Activated T-cell treated with anti-CD3 and anti-CD28 coated beads, Interleukin-2, amount 50 U/mL, for 4 hours (primary cell): ENCODE data around the gene REXO5. TPM values are rescaled to one million over a fixed set of nuclear protein-coding genes. Genes with fewer than 3 reads are reported as not detected.

Experiments used
- ATAC-seq, 2 donors: fragments of 200-7000 bp; cut with Tn5 transposase; one replicate each; pipeline ENCODE4 v1.10.0; 2021
- DNase-seq: peaks from one replicate; pipeline ENCODE4 v3.0.0-alpha.2; 2020
- H3K27me3 Mint-ChIP-seq: one replicate; pipeline ENCODE4 v1.8.0; 2021; ENCODE audit warnings: low read depth, mixed read lengths
- H3K36me3 Mint-ChIP-seq: one replicate; pipeline ENCODE4 v1.8.0; 2022; ENCODE audit warnings: mixed read lengths; ENCODE audit not compliant: insufficient read depth
- H3K4me1 Mint-ChIP-seq: one replicate; pipeline ENCODE4 v1.8.0; 2021; ENCODE audit warnings: low read depth, mixed read lengths
- H3K4me3 Mint-ChIP-seq: one replicate; pipeline ENCODE4 v1.8.0; 2021; ENCODE audit warnings: mild to moderate bottlenecking, moderate library complexity, mixed read lengths
- H3K9me3 Mint-ChIP-seq: one replicate; pipeline ENCODE4 v1.8.0; 2021; ENCODE audit warnings: mixed read lengths
- total RNA-seq, 3 donors: library from RNA; stranded (reverse); gene quantifications; one replicate each; pipeline ENCODE4 v1.2.1, GENCODE V29; 2021

Gene REXO5
- total RNA-seq, 3 donors from 2014 or later, result 2.9 to 3.9 (median 2.9) TPM

DNA sequence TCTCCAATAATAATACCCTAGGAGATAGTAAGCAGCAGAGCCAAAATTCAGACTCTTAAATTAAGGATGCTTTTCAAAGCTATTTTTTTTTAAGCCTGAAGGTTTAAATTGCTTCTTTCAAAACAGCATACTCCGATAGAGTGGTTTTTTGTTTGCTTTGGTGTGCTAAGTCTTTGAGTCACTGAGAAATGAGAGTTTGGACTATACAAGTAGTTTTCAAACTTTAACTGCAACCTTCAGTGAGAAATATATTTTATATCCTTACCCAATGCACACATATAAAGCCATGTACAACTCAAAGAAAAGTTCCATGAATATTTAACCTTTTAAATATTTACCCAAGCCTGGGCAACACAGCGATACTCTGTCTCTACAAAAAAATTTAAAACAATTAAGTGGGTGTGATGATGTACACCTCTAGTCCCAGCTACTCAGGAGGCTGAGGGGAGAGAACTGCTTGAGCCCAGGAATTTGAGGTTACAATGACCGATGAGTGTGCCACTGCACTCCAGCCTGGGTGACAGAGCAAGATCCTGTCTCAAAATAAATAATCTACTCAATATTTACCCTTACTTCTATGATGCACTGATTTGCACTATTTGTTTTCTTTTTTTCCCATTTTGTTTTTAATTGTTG is 74.7 kb downstream of the REXO5 start:
- Mint-ChIP-seq H3K9me3 (no peaks in the 10 kb centered on the region), H3K4me1 (peaks cover 31% of the 10 kb centered on the region), H3K27me3 (no peaks in the 10 kb centered on the region), H3K36me3 (peaks cover 9% of the 10 kb centered on the region), H3K4me3 (no peak overlapping the region)
- DNase-seq, result no peak
- ATAC-seq, result no peak

DNA sequence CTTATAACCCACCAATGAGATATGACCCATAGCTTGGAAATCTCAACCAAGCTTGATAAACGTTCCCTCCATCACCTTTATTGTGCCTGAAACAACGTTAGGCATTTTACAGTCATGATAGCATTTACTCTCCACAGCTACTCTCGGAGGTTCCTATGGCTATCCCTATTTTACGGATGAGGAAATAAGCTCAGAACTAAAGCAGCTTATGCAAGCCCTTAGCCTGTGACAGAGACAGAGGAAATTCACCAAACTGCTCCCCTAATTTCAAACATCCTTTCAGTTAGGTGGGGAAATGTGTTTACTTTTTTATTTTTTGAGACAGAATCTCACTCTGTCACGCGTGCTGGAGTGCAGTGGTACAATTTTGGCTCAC is 75.2 kb downstream of the REXO5 start:
- no peak for ATAC-seq
- Mint-ChIP-seq H3K4me3 (no peak overlapping the region), H3K27me3 (no peaks in the 10 kb centered on the region), H3K4me1 (peaks cover 31% of the 10 kb centered on the region), H3K36me3 (peaks cover 8% of the 10 kb centered on the region), H3K9me3 (no peaks in the 10 kb centered on the region)
- DNase-seq, result no peak

DNA sequence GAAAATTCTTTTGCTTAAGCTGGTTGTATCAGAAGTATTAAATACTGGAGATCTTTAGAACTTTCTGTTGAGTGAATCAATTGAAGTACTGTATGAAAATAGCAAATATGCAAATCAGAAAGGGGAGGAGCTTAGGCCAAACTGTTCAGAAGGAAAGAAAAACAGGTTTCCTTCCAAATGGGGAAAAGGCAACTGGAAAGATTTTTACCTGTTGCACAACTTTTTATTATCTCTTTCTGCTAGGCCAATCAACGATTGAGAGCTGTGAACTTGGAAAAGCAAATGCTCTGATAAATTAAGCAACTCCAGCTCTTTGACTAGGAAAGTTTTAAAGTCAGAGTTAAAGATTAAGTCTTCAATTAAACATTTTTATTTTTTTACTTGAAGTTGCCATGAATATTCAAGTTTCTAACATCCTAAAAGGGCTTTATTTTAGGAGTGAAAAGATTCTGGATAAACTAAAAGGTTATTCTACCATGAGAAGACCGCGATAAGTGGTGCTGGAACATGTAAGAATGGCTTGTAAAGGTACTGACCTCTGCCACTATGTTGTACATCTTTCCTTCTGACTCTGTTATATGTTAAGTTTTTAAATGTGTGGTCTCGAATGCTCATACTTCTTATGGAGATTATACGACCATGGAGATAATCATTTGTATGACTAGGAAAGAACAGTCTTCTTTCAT is 77.4 kb downstream of the REXO5 start:
- H3K9me3 Mint-ChIP-seq, result no peaks in the 10 kb centered on the region
- H3K27me3 Mint-ChIP-seq, result no peaks in the 10 kb centered on the region
- peaks cover 25% of the 10 kb centered on the region for H3K4me1 Mint-ChIP-seq
- H3K4me3 Mint-ChIP-seq, result no peak overlapping the region
- H3K36me3 Mint-ChIP-seq, result peaks cover 6% of the 10 kb centered on the region
- DNase-seq, result no peak
- ATAC-seq, result peak in 1 of 2 donors; percentile 20

DNA sequence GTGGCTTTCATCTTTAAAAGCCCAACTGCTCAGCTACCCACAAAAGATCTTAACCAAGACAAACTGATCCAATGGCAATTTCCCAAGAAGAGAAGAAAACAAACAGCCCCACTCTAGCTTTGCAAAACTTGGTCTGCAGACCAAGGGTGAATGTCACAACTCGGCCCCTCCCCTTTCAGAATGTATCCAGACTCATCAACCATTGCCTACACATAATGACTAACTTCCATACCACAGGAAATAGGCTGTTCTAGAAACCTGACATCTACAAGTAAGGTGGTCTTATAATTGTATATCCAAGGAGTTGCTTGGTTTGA is 77.9 kb downstream of the REXO5 start:
- Mint-ChIP-seq H3K27me3 (no peaks in the 10 kb centered on the region), H3K4me1 (peaks cover 21% of the 10 kb centered on the region), H3K4me3 (no peak overlapping the region), H3K36me3 (peaks cover 6% of the 10 kb centered on the region), H3K9me3 (no peaks in the 10 kb centered on the region)
- ATAC-seq, result peak; percentile 80 to 83
- no peak for DNase-seq

DNA sequence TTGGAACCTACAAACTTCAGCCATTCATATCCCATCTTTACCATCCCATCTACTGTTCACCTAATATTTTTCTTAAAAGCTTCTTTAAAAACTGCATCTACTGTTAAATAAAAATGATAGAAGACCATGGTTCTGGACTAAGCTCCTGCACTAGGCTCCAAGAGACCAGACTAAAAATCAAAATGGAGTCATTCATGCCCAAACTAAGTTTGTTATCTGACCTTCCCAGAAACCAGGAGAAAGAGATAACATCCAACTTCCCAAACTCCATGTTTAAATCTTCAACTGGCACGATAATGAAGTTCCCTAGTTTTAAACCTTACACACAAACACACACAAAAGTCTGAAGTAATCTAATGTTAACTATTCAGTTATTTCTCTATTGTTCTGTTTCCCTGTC is 80.0 kb downstream of the REXO5 start:
- peaks cover 14% of the 10 kb centered on the region for H3K4me1 Mint-ChIP-seq
- H3K4me3 Mint-ChIP-seq, result no peak overlapping the region
- peaks cover 6% of the 10 kb centered on the region for H3K36me3 Mint-ChIP-seq
- no peaks in the 10 kb centered on the region for H3K27me3 Mint-ChIP-seq
- no peak for ATAC-seq
- DNase-seq, result no peak
- no peaks in the 10 kb centered on the region for H3K9me3 Mint-ChIP-seq

DNA sequence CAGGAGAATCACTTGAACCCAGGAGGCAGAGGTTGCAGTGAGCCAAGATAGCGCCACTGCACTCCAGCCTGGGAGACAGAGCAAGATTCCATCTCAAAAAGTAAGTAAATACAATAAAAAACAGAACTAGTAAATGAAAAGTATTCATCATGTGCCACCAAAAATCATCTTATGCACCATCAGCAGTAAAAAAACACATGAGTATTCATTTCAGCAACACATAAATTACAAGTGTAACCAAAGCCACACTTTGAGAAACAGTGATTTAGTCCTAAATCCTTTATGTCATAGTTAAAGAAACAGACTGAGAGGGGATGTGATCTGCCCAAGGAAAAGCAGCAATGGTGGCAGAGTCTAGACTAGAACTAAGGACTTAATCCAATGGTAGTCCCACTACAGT is 80.9 kb downstream of the REXO5 start:
- Mint-ChIP-seq H3K4me3 (no peak overlapping the region), H3K4me1 (peaks cover 14% of the 10 kb centered on the region), H3K27me3 (no peaks in the 10 kb centered on the region), H3K36me3 (peaks cover 6% of the 10 kb centered on the region), H3K9me3 (no peaks in the 10 kb centered on the region)
- DNase-seq (no peak), ATAC-seq (no peak)

DNA sequence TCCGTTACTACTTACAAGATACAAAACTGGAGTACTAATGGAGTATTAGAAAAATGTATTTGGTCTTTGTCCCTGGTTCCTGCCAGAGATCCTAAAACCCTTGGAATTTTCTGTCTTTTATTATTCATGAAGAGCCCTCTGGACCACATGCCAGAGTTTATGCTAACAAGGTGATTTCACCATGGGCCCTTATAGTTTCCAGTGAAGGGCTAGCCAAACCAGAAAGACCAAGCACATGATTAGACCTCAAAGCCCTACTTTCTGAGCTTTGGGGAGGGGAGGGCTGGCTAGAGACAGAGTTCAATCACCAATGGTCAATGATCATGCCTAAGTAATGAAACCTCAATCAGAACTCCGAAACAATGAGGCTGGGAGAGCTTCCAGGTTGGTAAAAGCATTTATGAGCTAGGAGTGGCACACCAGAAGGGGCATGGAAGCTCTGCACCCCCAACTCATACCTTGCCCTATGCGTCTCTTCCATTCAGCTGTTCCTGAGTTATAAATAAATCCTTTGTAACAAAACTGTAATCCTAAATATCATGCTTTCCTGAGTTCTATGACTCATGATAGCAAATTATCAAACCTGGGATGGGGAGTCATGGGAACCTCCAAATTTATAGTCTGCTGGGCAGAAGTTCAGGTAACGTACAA is 83.4 kb downstream of the REXO5 start:
- no peaks in the 10 kb centered on the region for H3K27me3 Mint-ChIP-seq
- peaks cover 8% of the 10 kb centered on the region for H3K36me3 Mint-ChIP-seq
- H3K4me3 Mint-ChIP-seq, result no peak overlapping the region
- ATAC-seq (no peak), DNase-seq (no peak)
- H3K4me1 Mint-ChIP-seq, result peaks cover 7% of the 10 kb centered on the region
- no peaks in the 10 kb centered on the region for H3K9me3 Mint-ChIP-seq

DNA sequence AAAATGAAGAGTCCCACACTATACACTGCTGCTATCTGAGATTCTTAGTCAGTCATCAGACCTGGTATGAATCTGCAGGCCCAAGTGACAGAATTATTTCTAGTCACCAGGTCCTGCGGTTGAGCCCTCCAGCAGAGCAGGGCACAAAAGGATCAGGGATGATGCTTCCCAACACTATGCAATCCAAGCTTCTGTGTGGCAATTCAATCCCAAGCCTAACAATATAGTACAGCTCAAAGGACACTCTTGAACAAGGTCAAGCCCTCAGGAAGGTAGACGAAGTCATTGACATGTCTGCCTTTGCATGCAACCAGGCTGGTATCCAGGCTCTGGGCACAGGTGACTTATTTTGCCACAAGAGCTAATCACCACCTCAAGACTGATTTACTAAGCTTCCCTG is 88.1 kb downstream of the REXO5 start:
- ATAC-seq, result no peak
- H3K4me3 Mint-ChIP-seq, result no peak overlapping the region
- H3K36me3 Mint-ChIP-seq, result peaks cover 12% of the 10 kb centered on the region
- no peak for DNase-seq
- H3K9me3 Mint-ChIP-seq, result no peaks in the 10 kb centered on the region
- H3K4me1 Mint-ChIP-seq, result peaks cover 23% of the 10 kb centered on the region
- H3K27me3 Mint-ChIP-seq, result no peaks in the 10 kb centered on the region

DNA sequence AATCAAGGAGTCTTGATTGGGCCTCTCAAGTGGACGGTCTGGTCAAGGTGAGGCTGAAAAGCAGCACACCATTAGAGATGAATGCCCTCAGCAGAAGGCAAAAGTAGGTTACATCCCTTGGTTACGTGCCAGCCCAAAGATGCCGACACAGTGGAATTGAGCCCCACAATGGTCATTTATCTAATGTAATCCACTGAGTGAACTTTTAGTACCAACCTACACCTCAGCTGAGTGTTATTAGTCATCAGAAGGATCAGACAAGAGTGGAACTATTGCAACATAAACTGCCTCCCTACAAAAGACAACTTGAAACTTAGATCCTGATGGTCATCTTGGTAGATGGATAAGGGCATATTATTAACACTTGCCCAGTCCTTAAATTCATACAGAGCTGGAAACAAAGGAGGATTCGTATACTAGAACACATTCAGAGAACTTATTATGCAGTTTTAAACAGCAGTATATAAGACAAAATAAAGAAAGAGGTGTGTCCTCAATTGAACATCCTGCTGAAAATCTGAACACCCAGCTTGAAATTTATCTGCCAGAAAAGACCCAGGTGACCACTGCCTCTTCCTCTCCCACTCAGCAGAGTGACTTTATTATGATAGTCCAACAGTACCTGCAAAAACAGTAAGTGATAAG is 91.0 kb downstream of the REXO5 start:
- Mint-ChIP-seq H3K4me3 (no peak overlapping the region), H3K4me1 (peaks cover 39% of the 10 kb centered on the region), H3K9me3 (no peaks in the 10 kb centered on the region)

DNA sequence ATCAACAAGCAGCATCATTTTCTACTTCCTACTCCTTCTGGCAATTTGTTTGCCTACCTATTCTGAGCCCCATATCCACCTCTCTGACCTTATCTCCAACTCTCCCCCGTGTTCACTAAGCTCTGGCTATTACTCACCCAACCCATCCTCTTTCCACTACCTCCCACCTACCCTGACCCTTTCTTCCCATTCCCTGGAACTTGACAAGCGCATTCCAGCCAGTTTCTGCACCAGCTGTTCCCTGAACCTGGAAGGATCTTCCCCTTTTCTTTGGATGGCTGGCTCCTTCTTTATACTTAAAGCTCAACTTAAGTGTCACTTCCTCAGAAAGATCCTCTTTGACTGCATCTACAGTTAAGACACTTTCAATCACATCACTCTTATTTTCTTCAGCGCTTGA is 91.6 kb downstream of the REXO5 start:
- Mint-ChIP-seq H3K9me3 (no peaks in the 10 kb centered on the region), H3K4me1 (peaks cover 42% of the 10 kb centered on the region), H3K27me3 (no peaks in the 10 kb centered on the region), H3K4me3 (no peak overlapping the region), H3K36me3 (peaks cover 12% of the 10 kb centered on the region)
- DNase-seq (no peak), ATAC-seq (no peak)

More for the DNA sequence above, 91.0 kb downstream of the REXO5 start:
- DNase-seq (no peak), ATAC-seq (no peak)
- peaks cover 12% of the 10 kb centered on the region for H3K36me3 Mint-ChIP-seq
- H3K27me3 Mint-ChIP-seq, result no peaks in the 10 kb centered on the region

DNA sequence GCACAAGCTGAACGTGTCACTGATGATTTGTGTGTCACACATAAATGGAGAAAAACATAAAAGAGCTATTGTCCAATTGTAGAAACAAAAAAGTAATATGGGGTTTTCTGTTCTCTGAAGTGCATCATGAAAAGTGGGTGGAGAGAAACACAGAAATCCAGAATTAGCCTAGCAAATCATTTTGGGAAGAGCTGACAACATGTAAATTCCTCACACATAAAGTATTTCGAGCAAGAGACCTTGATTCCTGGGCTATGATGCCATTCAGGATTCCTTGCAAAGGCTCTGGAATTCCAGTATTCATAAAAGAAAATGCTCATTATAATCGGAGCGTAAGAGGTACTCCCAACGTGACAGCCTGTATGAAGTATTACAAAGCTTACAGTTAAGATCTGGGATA is 92.7 kb downstream of the REXO5 start:
- DNase-seq (no peak), ATAC-seq (no peak)
- no peaks in the 10 kb centered on the region for H3K27me3 Mint-ChIP-seq
- H3K4me3 Mint-ChIP-seq, result peak overlapping the region; percentile 95
- peaks cover 54% of the 10 kb centered on the region for H3K4me1 Mint-ChIP-seq
- no peaks in the 10 kb centered on the region for H3K9me3 Mint-ChIP-seq
- peaks cover 9% of the 10 kb centered on the region for H3K36me3 Mint-ChIP-seq

Other genes with a start within 250 kb of the REXO5 start
- under 1 TPM in 1 of 3 donors, not detected in 2; 0.22 TPM for gene ACSM2B, start 230.2 kb upstream of the REXO5 start, total RNA-seq
- not detected for gene ACSM1, start 108.8 kb upstream of the REXO5 start, total RNA-seq
- 10 to 100 TPM; 54.7 to 57.5 (median 55.7) TPM for gene THUMPD1, start 64.7 kb upstream of the REXO5 start, total RNA-seq
- 1 to 10 TPM; 4.3 to 5.7 (median 4.6) TPM for gene ACSM3, start 42.5 kb upstream of the REXO5 start, total RNA-seq
- gene ERI2, start 55 bp upstream of the REXO5 start, total RNA-seq, result 1 to 10 TPM; 8.1 to 9.4 (median 9.4) TPM
- 1 to 10 TPM; 5.8 to 7.5 (median 7.3) TPM for gene DCUN1D3, start 93.8 kb downstream of the REXO5 start, total RNA-seq
- gene LYRM1, start 94.2 kb downstream of the REXO5 start, total RNA-seq, result 10 to 100 TPM; 16.0 to 18.2 (median 16.4) TPM